HG03460 (cell line): ENCODE results near the gene OPCML.

Experiments
- ATAC-seq: cut with Tn5 transposase; IDR thresholded peaks from one replicate; pipeline ENCODE4 v1.9.1; 2021; ENCODE audit not compliant: unreplicated experiment

The OPCML gene

GRCh38 chr11:132909021-132909606 lies 623.2 kb downstream of the OPCML start:
- no peak for ATAC-seq

- ATAC-seq = no peak
Observed at GRCh38 chr11:132908414-132908810, 623.9 kb downstream of the OPCML start.

- no peak for ATAC-seq
Observed at GRCh38 chr11:132907651-132908413, 624.5 kb downstream of the OPCML start.

GRCh38 chr11:132904607-132905006 lies 627.7 kb downstream of the OPCML start:
- no peak for ATAC-seq

- no peak for ATAC-seq
Observed at GRCh38 chr11:132904091-132904490, 628.2 kb downstream of the OPCML start.

- no peak for ATAC-seq
Observed at GRCh38 chr11:132901638-132902471, 630.4 kb downstream of the OPCML start.

- ATAC-seq = no peak
Observed at GRCh38 chr11:132898676-132899075, 633.6 kb downstream of the OPCML start.

GRCh38 chr11:132898021-132898420 lies 634.3 kb downstream of the OPCML start:
- ATAC-seq = no peak

- ATAC-seq = no peak
Observed at GRCh38 chr11:132895340-132895739, 637.0 kb downstream of the OPCML start.

GRCh38 chr11:132894606-132895005 lies 637.7 kb downstream of the OPCML start:
- ATAC-seq = no peak

GRCh38 chr11:132892876-132893275 lies 639.4 kb downstream of the OPCML start:
- no peak for ATAC-seq

GRCh38 chr11:132888226-132888625 lies 644.1 kb downstream of the OPCML start:
- no peak for ATAC-seq

- ATAC-seq = no peak
Observed at GRCh38 chr11:132886335-132886734, 646.0 kb downstream of the OPCML start.

- ATAC-seq = no peak
Observed at GRCh38 chr11:132883241-132883640, 649.1 kb downstream of the OPCML start.

- ATAC-seq = no peak
Observed at GRCh38 chr11:132881622-132882021, 650.7 kb downstream of the OPCML start.

GRCh38 chr11:132878111-132878510 lies 654.2 kb downstream of the OPCML start:
- ATAC-seq = no peak

GRCh38 chr11:132876705-132877104 lies 655.6 kb downstream of the OPCML start:
- no peak for ATAC-seq

- ATAC-seq = no peak
Observed at GRCh38 chr11:132876239-132876638, 656.1 kb downstream of the OPCML start.

GRCh38 chr11:132874638-132875037 lies 657.7 kb downstream of the OPCML start:
- no peak for ATAC-seq

- no peak for ATAC-seq
Observed at GRCh38 chr11:132873841-132874240, 658.5 kb downstream of the OPCML start.

GRCh38 chr11:132872211-132872610 lies 660.1 kb downstream of the OPCML start:
- ATAC-seq = no peak
